ENCODE data around the gene SORBS1. TPM values are rescaled to one million over a fixed set of nuclear protein-coding genes. Genes with fewer than 3 reads are reported as not detected.

SORBS1 gene
- total and polyA plus RNA-seq, 4 donors: 33.2 to 71.3 (median 44.1) TPM

- TF ChIP-seq RXRA (IDR thresholded peaks at IDR 0.05): no peak
- TF ChIP-seq JUND (IDR thresholded peaks at IDR 0.05): no peak
- TF ChIP-seq REST (IDR thresholded peaks at IDR 0.05): no peak
- no peak for TF ChIP-seq TAF1 (conservative IDR thresholded peaks at IDR 0.05)
- no peak for TF ChIP-seq ATF3 (IDR thresholded peaks at IDR 0.05)
- no peak for TF ChIP-seq YY1 (IDR thresholded peaks at IDR 0.05)
- no peak for TF ChIP-seq GABPA (IDR thresholded peaks at IDR 0.05 in 1 of 2, conservative IDR thresholded peaks at IDR 0.05 in 1 of 2)
- TF ChIP-seq NR2F2 (IDR thresholded peaks at IDR 0.05): no peak
- no peak for TF ChIP-seq ZBTB33 (IDR thresholded peaks at IDR 0.05)
- no peak for TF ChIP-seq RAD21 (IDR thresholded peaks at IDR 0.05)
- no peak for TF ChIP-seq CTCF (IDR thresholded peaks at IDR 0.05; ENCODE audit: low read depth, low read length, missing input control)
- no peak for TF ChIP-seq FOXA1 (IDR thresholded peaks at IDR 0.05)
- H3K36me3 ChIP-seq (ENCODE audit: control insufficient read depth in 4 of 4, insufficient read depth in 3 of 4, low read depth in 1 of 4, low read length in 3 of 4): peaks cover 6 to 28% (median 13%) of the 10 kb centered on the region in 4 donors
- no peaks in the 10 kb centered on the region for H3K9me3 ChIP-seq (ENCODE audit: control insufficient read depth in 4 of 4, low read length in 3 of 4)
- no peak for DNase-seq (ENCODE audit: low spot score)
- H3K4me3 ChIP-seq (ENCODE audit: low read depth in 1 of 3, low read length in 3 of 3): no peak overlapping the region
- peak overlapping the region in 1 of 2 donors; percentile 63 for H3K27ac ChIP-seq (ENCODE audit: low read depth in 1 of 2, low read length in 2 of 2)
- H3K9ac ChIP-seq (ENCODE audit: low read depth in 1 of 2, low read length in 2 of 2): peak overlapping the region in 1 of 2 donors; percentile 39
- H3K27me3 ChIP-seq (ENCODE audit: control insufficient read depth in 4 of 4, insufficient read depth in 4 of 4, low read length in 3 of 4): no peaks in the 10 kb centered on the region
- no peaks in the 10 kb centered on the region for H3K4me1 ChIP-seq (ENCODE audit: control insufficient read depth in 4 of 4, insufficient read depth in 4 of 4, low read length in 3 of 4)
- WGBS: 81% methylated on average over 3 of the region's 3 CpGs
These were observed 293.9 kb downstream of the SORBS1 start for GRCh38 chr10:95267251-95267650.

- H3K4me1 ChIP-seq (ENCODE audit: control insufficient read depth in 4 of 4, insufficient read depth in 4 of 4, low read length in 3 of 4): no peaks in the 10 kb centered on the region
- H3K27ac ChIP-seq (ENCODE audit: low read depth in 1 of 2, low read length in 2 of 2): peak overlapping the region; percentile 63 to 69
- 69% methylated on average over 1 of the region's 1 CpG for WGBS
- no peaks in the 10 kb centered on the region for H3K9me3 ChIP-seq (ENCODE audit: control insufficient read depth in 4 of 4, low read length in 3 of 4)
- no peaks in the 10 kb centered on the region for H3K27me3 ChIP-seq (ENCODE audit: control insufficient read depth in 4 of 4, insufficient read depth in 4 of 4, low read length in 3 of 4)
- H3K36me3 ChIP-seq (ENCODE audit: control insufficient read depth in 4 of 4, insufficient read depth in 3 of 4, low read depth in 1 of 4, low read length in 3 of 4): peaks cover 6 to 28% (median 15%) of the 10 kb centered on the region in 4 donors
- no peak overlapping the region for H3K4me3 ChIP-seq (ENCODE audit: low read depth in 1 of 3, low read length in 3 of 3)
- DNase-seq (ENCODE audit: low spot score): no peak
- H3K9ac ChIP-seq (ENCODE audit: low read depth in 1 of 2, low read length in 2 of 2): no peak overlapping the region
- TF ChIP-seq NR2F2 (IDR thresholded peaks at IDR 0.05) (peak; percentile 52), ATF3 (IDR thresholded peaks at IDR 0.05) (peak; percentile 51), EGR1 (IDR thresholded peaks at IDR 0.05; ENCODE audit: low read depth in 2 of 2) (no peak), RXRA (IDR thresholded peaks at IDR 0.05) (peak; percentile 25 to 59), REST (IDR thresholded peaks at IDR 0.05) (peak; percentile 19), FOXA2 (IDR thresholded peaks at IDR 0.05) (no peak), GABPA (IDR thresholded peaks at IDR 0.05 in 1 of 2, conservative IDR thresholded peaks at IDR 0.05 in 1 of 2) (no peak), JUND (IDR thresholded peaks at IDR 0.05) (peak; percentile 58 to 66), HNF4G (IDR thresholded peaks at IDR 0.05) (no peak), RAD21 (IDR thresholded peaks at IDR 0.05) (peak in 1 of 2 donors; percentile 21), YY1 (IDR thresholded peaks at IDR 0.05) (no peak), FOXA1 (IDR thresholded peaks at IDR 0.05) (no peak), HNF4A (conservative IDR thresholded peaks at IDR 0.05) (peak in 1 of 2 donors; percentile 38), SP1 (IDR thresholded peaks at IDR 0.05) (peak; percentile 44)
These were observed 294.5 kb downstream of the SORBS1 start for GRCh38 chr10:95266674-95267095.

Measured in liver (tissue), 9 donors.